ENCODE measurements around the gene COPS4.

- TF ChIP-seq, protein P1, sequence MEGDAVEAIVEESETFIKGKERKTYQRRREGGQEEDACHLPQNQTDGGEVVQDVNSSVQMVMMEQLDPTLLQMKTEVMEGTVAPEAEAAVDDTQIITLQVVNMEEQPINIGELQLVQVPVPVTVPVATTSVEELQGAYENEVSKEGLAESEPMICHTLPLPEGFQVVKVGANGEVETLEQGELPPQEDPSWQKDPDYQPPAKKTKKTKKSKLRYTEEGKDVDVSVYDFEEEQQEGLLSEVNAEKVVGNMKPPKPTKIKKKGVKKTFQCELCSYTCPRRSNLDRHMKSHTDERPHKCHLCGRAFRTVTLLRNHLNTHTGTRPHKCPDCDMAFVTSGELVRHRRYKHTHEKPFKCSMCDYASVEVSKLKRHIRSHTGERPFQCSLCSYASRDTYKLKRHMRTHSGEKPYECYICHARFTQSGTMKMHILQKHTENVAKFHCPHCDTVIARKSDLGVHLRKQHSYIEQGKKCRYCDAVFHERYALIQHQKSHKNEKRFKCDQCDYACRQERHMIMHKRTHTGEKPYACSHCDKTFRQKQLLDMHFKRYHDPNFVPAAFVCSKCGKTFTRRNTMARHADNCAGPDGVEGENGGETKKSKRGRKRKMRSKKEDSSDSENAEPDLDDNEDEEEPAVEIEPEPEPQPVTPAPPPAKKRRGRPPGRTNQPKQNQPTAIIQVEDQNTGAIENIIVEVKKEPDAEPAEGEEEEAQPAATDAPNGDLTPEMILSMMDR (IDR thresholded peaks at IDR 0.05), result no peak
- TF ChIP-seq POLR2A (IDR thresholded peaks at IDR 0.05), result no peak
Observed at GRCh38 chr4:83096397-83096796, 61.4 kb downstream of the COPS4 start.
